Stimulated activated CD4-positive, alpha-beta T cell treated with anti-CD3 and anti-CD28 coated beads, Interleukin-1b, Interleukin-23, amount 100 ng/mL, for 1 hour (primary cell): ENCODE data around the gene ARMCX4.
A peak's percentile ranks its signal among the peaks of the same experiment; 100 is the strongest.
"Not testable (repeated sequence)": the region's sequence is repeated elsewhere in the genome, so short reads cannot be mapped to it uniquely, and the experiment has no call there.

ENCODE experiments used
- DNase-seq, 2 donors: peaks; one replicate each; pipeline ENCODE4 v3.0.0-alpha.2; 2020; ENCODE audit warnings: low read depth in 2 of 2

Gene ARMCX4

GRCh38 chrX:101485212-101485949 lies at the start of gene ARMCX4:
ARMCX4 (plus strand) TSS chrX:101485456; CDS start chrX:101488590, 3,134 bp downstream.
- peak in 1 of 2 donors; percentile 26 for DNase-seq

GRCh38 chrX:101442085-101442484 lies 43.2 kb upstream of the ARMCX4 start:
- no peak for DNase-seq

GRCh38 chrX:101449279-101449678 lies 36.0 kb upstream of the ARMCX4 start:
- DNase-seq = no peak

- no peak for DNase-seq
Observed at GRCh38 chrX:101450085-101450484, 35.2 kb upstream of the ARMCX4 start.

- DNase-seq = no peak
Observed at GRCh38 chrX:101450961-101451360, 34.3 kb upstream of the ARMCX4 start.

GRCh38 chrX:101452056-101452455 lies 33.2 kb upstream of the ARMCX4 start:
- DNase-seq = no peak

- DNase-seq = no peak
Observed at GRCh38 chrX:101460669-101461068, 24.6 kb upstream of the ARMCX4 start.

GRCh38 chrX:101462892-101463291 lies 22.4 kb upstream of the ARMCX4 start:
- DNase-seq = no peak

GRCh38 chrX:101478366-101478765 lies 6.9 kb upstream of the ARMCX4 start:
- no peak for DNase-seq

GRCh38 chrX:101482296-101482695 lies 3.0 kb upstream of the ARMCX4 start:
- DNase-seq = no peak

- no peak for DNase-seq
Observed at GRCh38 chrX:101483705-101484104, 1.6 kb upstream of the ARMCX4 start.

GRCh38 chrX:101484135-101484534 lies 1.1 kb upstream of the ARMCX4 start:
- no peak for DNase-seq

- no peak for DNase-seq
Observed at GRCh38 chrX:101488796-101489195, 3.5 kb downstream of the ARMCX4 start.

- DNase-seq = no peak
Observed at GRCh38 chrX:101491943-101492342, 6.7 kb downstream of the ARMCX4 start.

GRCh38 chrX:101493225-101493624 lies 8.0 kb downstream of the ARMCX4 start:
- no peak for DNase-seq

- not testable (repeated sequence) for DNase-seq
Observed at GRCh38 chrX:101502929-101503328, 17.7 kb downstream of the ARMCX4 start.

- DNase-seq = no peak
Observed at GRCh38 chrX:101507372-101507771, 22.1 kb downstream of the ARMCX4 start.

- no peak for DNase-seq
Observed at GRCh38 chrX:101507986-101508385, 22.7 kb downstream of the ARMCX4 start.

GRCh38 chrX:101530944-101531343 lies 45.7 kb downstream of the ARMCX4 start:
- DNase-seq = no peak
